Bone marrow (tissue), 2 donors: ENCODE data around the gene ELOB.
A peak's percentile ranks its signal among the peaks of the same experiment; 100 is the strongest.

Experiments used
- DNase-seq, 2 donors: peaks; one replicate each; lab custom pipeline; 2025; lab: John Stamatoyannopoulos, UW

ELOB gene

GRCh38 chr16:2782583-2783351 lies 5.7 kb upstream of the ELOB start:
- DNase-seq, result no peak

GRCh38 chr16:2779978-2780898 lies 3.2 kb upstream of the ELOB start:
- no peak for DNase-seq

GRCh38 chr16:2779151-2779920 lies 2.3 kb upstream of the ELOB start:
- DNase-seq, result no peak

- DNase-seq, result no peak
Observed at GRCh38 chr16:2778630-2778958, 1.5 kb upstream of the ELOB start.

GRCh38 chr16:2777903-2778629 lies 986 bp upstream of the ELOB start:
- peak in 1 of 2 donors; percentile 70 for DNase-seq

- peak in 1 of 2 donors; percentile 56 for DNase-seq
Observed at GRCh38 chr16:2776500-2777139, 460 bp downstream of the ELOB start.

GRCh38 chr16:2775765-2776499 lies 1.1 kb downstream of the ELOB start:
- no peak for DNase-seq

- DNase-seq, result no peak
Observed at GRCh38 chr16:2775131-2775716, 1.9 kb downstream of the ELOB start.

GRCh38 chr16:2774161-2774891 lies 2.8 kb downstream of the ELOB start:
- no peak for DNase-seq

GRCh38 chr16:2773188-2773968 lies 3.7 kb downstream of the ELOB start:
- DNase-seq, result no peak

GRCh38 chr16:2771496-2772402 lies 5.3 kb downstream of the ELOB start:
- DNase-seq, result no peak

- no peak for DNase-seq
Observed at GRCh38 chr16:2770057-2770951, 6.8 kb downstream of the ELOB start.

- DNase-seq, result no peak
Observed at GRCh38 chr16:2769675-2770056, 7.4 kb downstream of the ELOB start.

- no peak for DNase-seq
Observed at GRCh38 chr16:2769100-2769529, 8.0 kb downstream of the ELOB start.

- DNase-seq, result no peak
Observed at GRCh38 chr16:2768403-2769089, 8.5 kb downstream of the ELOB start.

- no peak for DNase-seq
Observed at GRCh38 chr16:2767891-2768290, 9.2 kb downstream of the ELOB start.
